Stimulated activated CD4-positive, alpha-beta T cell treated with anti-CD3 and anti-CD28 coated beads, Interleukin-15, amount 100 ng/mL, for 48 hours (primary cell): Measurements from ENCODE around the gene FKRP.

Experiments used
- DNase-seq, 2 donors: peaks; one replicate each; pipeline ENCODE4 v3.0.0-alpha.2; 2020; ENCODE audit warnings: low read depth in 2 of 2

Gene FKRP

DNA sequence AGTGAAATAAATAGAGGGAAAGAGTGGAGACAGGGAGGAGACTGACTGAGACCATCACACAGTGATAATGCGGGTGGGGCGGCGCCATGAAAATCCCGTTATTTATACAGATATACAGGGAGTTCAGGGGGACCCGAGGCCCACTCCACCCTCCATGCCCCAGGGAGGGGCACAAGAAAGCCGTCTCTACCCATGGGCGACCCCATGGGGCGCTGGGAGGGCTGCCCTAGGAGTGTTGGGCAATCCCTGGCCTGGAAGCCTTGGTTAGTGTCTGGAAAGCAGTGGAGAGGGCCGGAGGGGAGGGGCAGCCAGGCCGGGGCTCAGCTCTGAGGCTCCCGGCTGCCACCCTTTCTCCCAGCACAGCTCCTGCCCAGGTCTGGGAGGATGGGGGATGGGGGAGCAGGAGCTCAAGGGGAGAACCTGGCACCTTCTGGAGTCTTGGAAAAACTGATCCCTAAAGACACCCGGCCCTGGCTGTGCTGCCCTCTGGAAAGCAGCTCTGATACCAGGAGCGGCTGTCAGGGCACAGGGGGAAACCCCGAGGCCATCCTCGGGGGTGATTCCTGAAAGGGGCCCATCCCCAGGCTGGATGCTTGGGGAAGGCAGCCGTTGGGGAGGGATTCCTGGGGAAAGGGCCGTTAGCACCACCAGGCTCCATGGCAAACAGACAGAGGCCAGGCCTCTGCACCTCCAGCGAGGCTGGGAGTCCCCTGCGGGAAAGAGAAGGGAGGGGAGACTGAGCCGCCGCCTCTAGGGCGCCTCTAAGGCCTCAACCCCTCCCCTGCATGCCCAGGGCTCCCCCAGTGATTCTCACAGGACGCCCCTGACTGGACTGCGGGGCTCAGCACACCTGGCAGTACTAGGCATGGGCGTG, 26.0 kb upstream of the FKRP start:
- DNase-seq = no peak

DNA sequence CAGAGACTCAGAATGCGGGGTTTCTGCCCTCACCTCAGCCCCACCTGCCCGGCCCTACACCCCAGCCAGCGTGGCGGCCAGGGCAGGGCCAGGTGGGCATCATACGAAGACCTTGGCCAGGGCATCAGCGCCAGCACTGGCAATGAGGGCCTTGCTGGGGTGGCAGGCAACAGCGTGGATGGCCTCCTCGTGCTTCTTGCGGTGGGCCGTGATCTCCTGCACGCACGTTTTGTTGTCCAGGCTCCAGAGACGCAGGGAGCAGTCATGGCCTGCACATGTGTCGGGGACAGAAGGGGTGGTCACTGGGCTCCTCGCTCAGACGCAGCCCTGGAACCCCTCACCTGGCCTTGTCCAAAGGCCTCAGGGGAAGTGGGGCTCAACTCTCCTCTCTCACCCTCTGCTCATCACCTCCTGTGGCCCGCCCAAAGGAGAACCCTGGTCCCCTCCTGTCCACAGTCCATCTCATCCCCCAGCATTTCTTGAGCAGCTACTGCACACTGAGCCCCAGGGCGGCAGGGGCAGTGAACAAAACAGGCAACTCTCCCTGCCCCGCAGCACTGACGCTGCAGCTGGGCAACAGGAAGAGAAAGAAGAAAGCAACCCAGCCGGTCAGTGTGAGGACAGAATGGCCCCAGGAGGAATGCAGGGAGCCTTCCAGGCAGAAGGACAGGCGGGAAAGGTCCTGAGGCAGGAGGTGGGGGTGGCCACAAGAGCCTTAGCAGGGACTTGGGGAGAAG, 25.2 kb upstream of the FKRP start:
- DNase-seq = no peak

DNA sequence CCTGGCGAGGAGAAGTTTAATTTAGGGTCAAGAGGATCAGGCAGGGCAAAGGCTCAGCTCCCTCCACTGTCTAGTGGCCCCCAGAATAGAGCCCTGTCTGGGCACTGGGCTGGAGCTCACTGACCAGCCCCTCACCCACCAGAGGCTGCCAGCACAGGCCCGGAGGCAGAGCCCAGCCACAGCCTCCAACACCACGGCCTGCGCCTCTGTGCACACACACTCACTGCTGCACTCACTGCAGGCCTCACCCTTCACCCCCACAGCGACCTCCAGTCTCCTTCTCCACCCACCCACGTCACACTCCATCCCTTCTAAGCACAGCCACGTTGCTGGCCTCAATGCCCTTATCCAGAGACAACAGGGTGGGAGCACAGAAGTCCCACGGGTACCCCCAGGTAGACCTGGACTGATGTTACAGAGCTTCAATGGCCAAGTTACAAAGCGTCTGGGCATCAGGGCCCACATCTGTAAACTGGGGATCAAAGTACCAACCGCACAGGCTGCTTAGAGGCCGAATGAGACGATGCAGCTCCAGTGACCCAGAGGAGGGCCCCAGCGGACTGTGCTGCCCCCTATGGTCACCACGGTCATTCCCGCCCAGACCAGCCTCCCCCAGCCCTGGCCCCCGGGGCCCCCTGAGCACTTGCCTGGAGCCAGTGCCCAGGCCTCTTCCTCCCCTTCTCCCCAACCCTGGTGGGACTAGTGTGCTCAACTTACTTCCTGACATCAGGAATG, 24.4 kb upstream of the FKRP start:
- no peak for DNase-seq

DNA sequence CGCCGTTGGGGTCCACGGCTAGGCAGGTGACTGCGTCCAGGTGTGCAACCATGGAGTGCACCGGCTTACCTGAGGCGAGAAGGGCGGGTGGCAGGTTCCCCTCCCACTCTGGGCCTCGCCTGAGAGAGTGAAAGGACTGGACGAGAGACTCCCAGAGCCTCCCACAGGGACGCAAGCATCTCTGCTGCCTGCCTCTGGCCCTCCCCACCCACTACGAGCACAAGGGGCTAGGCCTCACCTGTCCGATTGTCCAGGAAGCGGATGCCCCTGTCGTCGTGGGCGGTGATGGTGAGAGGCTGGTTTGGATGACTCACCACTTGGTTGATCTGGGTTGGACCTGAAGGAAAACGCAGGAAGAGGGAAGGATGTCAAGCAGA, 23.9 kb upstream of the FKRP start:
- DNase-seq = no peak

DNA sequence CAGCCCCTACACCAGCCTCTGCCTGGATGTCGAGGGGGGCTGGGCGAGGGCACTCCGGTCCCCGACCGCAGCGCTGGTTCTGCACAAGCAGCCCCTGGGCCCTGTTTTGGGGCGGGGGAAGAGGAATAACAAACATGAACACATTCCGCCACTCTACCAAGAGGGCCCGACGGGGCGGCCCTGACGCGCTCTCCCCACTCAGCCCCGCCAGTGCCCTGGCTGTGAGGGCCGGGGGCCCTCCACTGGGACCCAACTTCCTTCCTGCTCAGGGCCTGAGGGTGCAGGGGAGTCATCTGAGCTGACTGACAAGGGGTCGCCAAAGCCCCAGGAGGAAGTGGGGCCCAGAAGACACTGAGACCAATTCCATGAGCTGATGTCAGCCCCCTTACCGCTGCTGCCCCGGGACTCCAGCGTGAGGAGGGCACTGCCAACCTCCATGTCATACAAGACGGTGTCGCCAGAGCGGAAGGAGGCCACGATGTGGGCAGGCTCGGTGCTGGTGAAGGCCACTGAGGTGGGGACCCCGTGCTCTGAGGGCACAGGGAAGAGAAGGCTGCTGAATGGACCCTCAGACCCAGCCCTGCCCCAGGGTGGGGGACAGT, 23.3 kb upstream of the FKRP start:
- DNase-seq = no peak

DNA sequence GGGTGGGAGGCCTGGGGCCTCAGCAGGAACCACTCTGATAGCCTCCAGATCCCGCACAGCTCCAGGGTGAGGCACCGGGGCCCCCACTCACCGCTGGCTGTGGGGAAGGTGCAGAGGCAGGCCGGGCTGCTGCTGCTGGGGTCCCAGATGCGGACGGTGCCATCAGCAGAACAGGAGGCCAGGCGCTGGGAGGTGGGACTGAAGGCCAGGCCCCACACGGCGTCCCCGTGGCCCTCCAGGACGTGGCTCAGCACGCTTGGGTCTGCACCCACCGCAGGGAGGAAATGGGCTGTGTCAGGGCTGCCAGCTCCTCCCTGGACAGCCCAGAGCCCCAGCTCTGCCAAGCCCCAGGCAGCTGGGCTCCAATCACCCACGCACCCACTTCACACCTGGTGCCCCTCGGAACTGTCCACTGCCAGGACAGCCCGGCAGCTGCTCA, 22.8 kb upstream of the FKRP start:
- no peak for DNase-seq

DNA sequence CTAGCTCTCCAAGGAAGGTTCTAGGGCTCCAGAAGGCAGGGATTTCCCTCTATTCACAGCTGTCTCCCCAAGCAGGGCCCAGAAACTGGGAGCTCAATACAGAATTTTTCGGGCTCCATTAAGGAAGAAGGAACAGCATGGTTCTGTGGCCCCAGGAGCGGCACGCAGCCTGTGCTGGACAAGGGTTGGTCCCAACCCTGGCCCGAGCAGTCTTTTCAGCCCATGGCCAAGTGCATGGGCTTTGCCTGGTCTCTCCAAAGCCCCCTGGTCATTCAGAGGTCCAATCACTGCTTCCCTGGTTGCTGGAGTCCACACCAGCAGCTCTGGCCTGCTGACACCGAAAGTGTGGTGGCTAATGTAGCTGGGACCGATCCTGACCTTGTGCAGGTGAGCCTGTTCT, 22.4 kb upstream of the FKRP start:
- no peak for DNase-seq

DNA sequence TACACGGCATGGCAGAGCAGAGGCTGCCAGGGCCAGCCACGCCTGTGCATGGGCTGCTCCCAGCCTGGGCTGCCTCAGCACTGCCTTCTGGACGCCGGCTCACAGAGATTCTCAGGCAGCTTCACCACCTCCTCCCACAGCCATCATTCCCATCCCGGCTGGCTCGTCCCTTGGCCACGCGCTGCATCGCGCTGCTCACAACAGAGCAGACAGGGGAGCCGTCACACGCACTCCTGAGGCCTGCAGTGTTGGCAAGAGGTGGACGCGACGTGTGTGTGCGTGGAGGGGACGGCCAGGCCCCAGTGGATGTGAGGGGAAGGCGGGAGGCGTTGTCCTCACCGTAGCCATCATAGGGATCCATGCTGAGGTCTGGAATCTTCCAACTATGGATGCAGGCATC, 21.4 kb upstream of the FKRP start:
- no peak for DNase-seq

DNA sequence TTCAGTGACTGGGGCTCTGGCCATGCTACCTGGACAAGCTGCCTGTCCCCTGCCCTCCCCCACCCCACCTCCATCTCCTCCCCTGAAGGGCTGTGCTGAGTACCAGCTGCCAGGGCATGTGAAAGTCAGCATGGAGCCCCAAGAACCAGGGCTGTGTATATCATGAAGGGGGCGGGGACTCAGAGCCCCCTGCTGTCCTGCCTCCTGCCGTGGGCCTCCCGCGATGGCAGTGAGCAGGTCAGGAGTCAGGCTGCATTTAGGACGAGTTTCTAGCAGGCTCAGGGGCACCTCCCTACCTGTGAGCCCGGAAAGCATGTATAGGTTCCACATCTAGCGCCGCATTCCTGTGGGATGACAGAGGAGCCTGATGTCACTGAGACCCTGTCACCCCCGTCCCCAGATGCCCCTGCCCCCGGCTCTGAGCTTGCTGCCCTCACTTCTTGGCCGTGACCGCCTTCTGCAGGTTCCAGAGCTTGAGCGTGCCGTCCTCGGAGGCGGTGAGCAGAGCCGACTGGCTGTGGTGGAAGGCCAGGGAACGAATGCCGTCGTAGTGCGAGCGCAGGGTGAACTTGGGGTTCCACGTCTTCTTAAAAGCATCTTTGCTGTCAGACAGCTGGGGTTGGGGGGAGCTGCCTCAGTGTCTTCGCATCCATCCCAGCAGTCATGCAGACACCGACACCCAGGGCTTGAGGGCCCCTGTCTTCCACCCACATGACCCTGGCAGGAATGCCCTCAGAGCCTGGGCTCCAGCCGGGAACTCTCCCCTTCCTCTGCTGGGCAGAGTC, 20.6 kb upstream of the FKRP start:
- no peak for DNase-seq

DNA sequence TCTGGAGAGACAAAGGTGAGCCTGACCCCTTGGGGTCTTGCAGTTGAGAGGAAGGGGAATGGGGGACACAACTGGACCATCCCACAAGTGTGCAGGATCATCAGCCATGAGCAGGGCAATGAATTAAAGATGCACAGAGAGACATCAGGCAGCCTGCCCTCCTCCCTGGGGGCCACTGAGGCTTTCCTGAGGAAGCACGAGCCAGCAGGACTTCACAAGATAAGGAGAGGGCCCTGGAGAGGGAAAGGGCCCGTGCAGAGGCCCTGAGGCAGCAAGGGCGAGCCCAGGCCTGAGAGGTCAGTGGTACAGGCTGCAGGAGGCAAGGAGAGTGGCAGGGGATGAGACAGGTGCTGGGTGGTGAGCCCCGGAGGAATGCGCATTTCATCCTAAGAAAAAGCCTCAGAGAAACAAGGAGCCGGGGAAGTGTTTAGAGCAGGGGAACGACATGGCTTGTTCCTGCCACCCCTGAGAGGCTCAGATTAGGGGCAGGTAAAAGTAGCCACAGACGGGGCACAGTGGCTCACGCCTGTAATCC, 19.9 kb upstream of the FKRP start:
- no peak for DNase-seq

DNA sequence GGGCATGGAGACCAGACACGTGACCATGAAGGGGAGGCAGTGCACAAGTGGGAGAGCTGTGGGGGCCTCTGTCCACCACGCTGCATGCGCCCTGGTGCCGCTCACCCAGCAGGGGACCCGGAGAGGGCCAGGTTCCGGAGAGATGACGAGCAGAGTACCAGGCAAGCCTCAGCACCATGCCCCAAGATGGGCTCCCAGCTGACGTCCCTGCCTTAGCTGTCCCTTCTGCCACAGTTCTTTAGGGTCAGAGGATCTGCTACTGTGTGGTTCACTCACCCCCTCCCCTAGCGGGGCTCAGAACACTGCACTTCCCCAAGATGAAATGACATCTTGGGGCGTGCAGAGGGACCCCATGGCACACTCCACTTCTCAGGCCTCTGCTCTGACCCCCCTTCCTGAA, 19.3 kb upstream of the FKRP start:
- no peak for DNase-seq

DNA sequence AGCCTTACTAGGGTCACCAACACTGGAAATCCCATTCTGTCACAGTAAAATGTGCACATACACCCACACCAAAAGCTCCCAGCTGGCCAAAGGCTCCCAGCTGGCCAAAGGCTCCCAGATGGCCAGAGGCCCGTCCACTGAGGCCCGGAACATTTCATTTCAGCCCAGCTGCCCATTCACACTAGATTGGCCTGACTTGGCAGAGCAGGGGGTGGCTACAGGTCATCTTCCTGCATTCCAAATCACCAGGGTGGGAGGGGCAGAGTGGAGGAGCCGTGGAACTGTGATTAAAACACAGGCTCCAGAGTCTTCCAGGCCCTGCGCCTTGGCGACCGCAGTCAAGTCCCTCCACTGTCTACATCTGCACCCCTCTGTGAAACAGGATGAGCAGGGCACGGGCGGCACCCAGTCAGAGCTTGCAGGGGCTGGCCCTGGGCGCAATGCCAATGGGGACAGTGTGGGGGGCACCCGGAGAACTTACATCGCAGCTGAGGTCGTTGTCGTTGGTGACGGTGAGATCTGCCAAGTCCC, 18.8 kb upstream of the FKRP start:
- DNase-seq = no peak

DNA sequence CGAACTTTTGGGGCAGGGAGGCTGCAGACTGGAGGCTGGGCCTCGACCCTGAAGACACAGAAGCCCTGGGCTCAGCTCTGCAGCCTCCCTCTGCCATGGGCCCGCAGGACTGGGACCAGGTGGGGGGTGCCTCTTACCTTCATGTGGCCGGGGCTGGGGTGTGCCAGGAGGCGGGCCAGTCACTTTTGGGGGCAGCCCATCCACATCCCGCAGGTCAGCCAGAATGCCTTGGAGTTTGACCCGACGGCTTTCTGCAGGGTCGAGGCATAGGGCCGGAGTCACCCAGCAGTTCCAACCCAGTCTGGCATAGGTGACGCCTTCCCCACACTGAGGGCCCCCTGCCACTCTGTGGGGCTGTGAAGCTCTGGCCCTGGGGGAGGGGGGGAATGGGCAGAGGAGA, 18.1 kb upstream of the FKRP start:
- DNase-seq = no peak

DNA sequence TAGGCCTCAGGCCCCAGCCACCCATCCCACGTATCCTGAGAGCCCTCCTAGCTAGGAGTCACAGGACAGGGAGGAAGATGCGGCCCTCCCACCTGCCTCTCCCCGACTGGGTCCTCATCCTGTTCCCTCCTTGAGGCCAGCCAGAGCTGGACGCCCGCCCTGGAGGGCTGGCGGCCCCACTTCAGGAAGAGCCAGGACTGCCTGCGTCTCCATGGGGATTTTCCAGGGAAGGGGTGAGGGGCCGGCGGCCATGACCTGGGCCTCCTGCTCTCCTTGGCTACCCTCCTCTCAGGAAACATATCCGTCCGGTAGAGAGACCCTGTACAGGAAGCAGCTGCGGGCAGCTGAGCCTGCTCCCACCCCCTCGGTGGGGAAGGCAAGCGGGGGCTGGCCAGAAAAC, 17.6 kb upstream of the FKRP start:
- DNase-seq = no peak

DNA sequence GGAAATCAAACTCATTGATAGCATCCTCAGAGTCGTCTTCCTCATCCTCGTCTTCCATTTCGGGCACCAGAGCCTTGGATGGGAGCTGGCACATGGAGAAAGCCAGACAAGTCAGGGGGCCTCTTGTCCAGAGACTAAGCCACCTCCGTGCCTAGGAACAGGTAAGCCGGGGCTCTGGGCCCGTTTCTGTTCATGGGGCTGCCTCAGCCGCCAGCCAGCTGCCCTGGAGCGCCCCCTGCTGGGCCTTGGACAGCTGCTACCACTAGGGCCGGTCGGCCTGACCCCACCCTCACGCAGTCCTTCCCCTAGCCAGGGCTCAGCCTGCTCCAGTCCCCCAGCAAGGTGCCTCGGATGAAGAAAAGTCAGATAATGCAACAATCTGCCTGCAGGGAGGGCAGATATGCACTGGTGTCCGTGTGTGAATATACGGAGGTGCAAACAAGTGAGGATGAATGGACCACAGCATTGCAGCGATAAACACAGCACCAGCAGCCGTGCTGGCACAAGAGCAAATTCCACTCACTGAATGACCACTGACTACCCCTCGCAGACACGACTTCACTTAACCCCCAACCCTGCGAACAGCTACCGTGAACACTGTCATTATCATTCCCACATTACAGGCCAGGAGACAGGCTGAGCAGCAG, 17.0 kb upstream of the FKRP start:
- DNase-seq = peak; percentile 53 to 69

DNA sequence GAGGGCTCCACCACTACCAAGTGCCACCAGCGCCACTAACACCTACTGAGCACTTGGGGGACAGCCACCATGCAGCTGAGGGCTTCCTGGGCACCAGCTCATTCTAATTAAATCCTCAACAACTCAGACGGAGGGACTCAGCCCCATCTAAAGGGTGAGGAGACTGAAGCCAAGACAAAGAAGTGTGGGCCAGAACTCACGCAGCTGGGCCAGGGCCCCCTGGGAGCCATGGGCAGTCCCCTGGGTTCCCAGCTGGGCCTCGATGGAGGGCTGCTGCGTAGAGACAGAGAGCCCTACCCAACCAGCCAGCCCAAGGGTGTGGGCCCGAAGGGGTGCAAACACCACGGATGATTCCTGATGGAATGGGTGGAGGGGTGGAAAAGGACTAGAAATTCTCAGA, 16.2 kb upstream of the FKRP start:
- no peak for DNase-seq

DNA sequence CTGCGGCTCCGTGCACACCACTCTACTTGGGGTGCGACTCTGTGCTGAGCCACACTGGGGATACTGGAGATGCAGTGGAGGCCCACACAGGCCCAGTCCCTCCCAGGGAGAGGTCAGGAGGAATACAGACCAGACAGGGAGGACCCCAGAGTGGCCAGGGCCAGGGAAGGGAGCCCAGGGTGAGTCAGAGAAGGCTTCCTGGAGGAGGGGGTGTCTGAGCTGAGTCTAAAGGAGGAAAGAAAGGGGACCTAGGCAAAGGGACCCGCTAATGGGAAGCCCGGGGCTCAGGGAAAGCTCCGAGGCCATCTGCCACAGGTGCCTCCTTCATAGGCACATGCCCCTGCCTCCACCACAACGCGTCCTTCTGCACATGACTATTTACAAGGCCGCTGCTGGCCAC, 15.7 kb upstream of the FKRP start:
- DNase-seq = no peak

DNA sequence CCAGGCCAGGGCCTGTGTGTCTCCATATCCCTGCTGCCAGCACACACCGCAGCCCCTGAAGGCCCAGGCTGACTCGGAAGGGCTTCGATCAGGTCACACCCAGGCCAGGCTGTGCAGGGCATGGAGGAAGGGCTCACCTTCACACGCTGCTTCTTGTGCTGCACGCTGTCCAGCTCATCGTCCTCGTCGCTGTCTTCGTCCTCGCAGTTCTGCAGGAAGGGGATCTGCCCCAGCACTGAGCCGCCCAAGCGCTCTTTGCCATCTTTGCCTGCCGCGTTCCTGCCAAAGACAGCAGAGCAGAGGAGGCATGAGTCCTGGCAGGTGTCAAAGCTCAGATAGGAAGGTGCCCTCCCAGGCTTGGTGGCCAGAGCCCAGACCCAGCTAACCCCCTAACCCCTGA, 15.3 kb upstream of the FKRP start:
- no peak for DNase-seq

DNA sequence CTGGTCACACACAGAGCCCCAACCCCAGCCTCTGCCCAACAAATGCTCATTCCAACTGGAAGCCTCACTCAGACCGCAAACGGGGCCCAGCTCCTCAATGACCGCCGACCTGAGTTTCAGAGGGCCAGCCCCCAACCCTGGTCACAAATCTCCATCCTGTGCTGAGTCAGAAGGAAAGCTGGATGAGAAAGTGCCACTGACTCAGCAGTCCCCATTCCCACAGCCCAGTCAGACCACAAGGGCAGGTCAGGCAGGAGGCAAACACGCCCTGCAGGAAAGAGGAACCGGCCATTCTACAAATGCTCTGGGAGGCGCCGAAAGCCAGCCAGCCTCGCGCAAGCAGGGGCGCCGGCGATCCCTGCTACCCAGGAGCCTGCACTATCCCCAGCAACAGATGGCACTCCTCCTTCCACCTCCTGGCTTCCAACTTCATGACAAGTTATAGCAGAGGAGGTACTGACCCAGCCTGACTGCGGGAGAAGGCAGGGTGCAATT, 14.8 kb upstream of the FKRP start:
- no peak for DNase-seq

DNA sequence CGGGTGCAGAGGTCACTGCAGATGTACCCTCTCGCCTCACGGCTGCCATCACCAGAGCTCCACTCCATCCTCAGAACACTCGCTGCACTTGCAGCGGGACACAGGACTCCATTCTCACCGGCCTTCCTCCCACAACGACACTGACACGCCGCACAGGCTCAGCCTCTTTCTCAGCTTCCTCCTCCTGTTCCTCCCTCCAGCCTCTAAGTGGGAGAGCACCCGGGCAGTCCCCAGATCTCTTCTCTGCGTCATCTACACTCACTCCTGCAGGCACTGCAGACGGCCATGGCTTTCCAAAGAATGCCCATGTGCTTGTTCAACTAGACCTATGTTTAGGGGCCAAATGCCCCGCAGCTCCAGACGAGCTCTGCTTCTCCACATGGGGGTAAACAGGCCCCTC, 14.3 kb upstream of the FKRP start:
- DNase-seq = no peak
